Activated T-helper 1 cell treated with anti-CD3 and anti-CD28 coated beads, Interleukin-12 subunit alpha, Interleukin-12 subunit beta, Interleukin-2, Interleukin-4 antibody, amounts not matched to agents 30 ng/mL and 10 ng/mL and 1 ng/mL, durations not matched to agents 14 hours and 24 hours and 36 hours (primary cell): ENCODE data around the gene FGGY. TPM values are rescaled to one million over a fixed set of nuclear protein-coding genes. Genes with fewer than 3 reads are reported as not detected.
"Not testable (repeated sequence)": the region's sequence is repeated elsewhere in the genome, so short reads cannot be mapped to it uniquely, and the experiment has no call there.

Experiments
- DNase-seq: peaks from one replicate; pipeline ENCODE4 v3.0.0; 2021; ENCODE audit warnings: low spot score
- H3K27ac Mint-ChIP-seq: one replicate; pipeline ENCODE4 v1.8.0; 2021; ENCODE audit warnings: mild to moderate bottlenecking, mixed read lengths
- H3K27me3 Mint-ChIP-seq: one replicate; pipeline ENCODE4 v1.8.0; 2022; ENCODE audit warnings: mild to moderate bottlenecking, moderate library complexity, mixed read lengths; ENCODE audit not compliant: insufficient read depth
- H3K36me3 Mint-ChIP-seq: one replicate; pipeline ENCODE4 v1.8.0; 2021; ENCODE audit warnings: low read depth, mixed read lengths
- H3K4me1 Mint-ChIP-seq: one replicate; pipeline ENCODE4 v1.8.0; 2021; ENCODE audit warnings: low read depth, mixed read lengths
- H3K4me3 Mint-ChIP-seq: one replicate; pipeline ENCODE4 v1.8.0; 2021; ENCODE audit warnings: mild to moderate bottlenecking, moderate library complexity, mixed read lengths
- H3K9me3 Mint-ChIP-seq: one replicate; pipeline ENCODE4 v1.8.0; 2021; ENCODE audit warnings: mixed read lengths
- intact Hi-C: fragments of 100-400 bp; cut with micrococcal nuclease; formaldehyde crosslinking; loops from one replicate; pipeline ENCODE4 v1.15.1; 2024
- total RNA-seq: library from RNA; stranded (reverse); gene quantifications from 2 replicates; pipeline ENCODE4 v1.2.3, GENCODE V29; 2022

Gene FGGY
- total RNA-seq, 1 donor from 2014 or later = 7.1 TPM

DNA sequence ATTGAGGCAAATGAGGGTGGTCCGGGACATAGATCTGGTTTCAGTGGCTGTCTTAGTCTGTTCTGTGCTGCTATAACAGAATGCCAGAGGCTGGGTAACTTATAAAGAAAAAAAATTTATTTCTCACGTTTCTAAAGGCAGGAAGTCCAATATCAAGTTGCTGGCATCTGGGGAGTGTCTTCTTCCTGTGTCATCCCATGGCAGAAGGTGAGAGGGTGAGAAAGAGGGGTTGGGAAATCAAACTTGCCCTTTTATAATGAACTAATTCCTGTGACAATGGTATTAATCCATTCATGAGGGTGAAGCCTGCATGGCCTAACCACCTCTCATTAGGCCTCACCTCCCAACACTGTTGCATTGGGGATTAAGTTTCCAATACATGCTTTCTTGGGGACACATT is 3.7 kb upstream of the FGGY start:
- no peak for DNase-seq
- H3K27ac Mint-ChIP-seq = no peak overlapping the region
- H3K9me3 Mint-ChIP-seq = no peaks in the 10 kb centered on the region
- peaks cover 8% of the 10 kb centered on the region for H3K36me3 Mint-ChIP-seq
- H3K27me3 Mint-ChIP-seq = no peaks in the 10 kb centered on the region
- H3K4me3 Mint-ChIP-seq = no peak overlapping the region
- intact Hi-C loops = no loop called here
- H3K4me1 Mint-ChIP-seq = peaks cover 63% of the 10 kb centered on the region

DNA sequence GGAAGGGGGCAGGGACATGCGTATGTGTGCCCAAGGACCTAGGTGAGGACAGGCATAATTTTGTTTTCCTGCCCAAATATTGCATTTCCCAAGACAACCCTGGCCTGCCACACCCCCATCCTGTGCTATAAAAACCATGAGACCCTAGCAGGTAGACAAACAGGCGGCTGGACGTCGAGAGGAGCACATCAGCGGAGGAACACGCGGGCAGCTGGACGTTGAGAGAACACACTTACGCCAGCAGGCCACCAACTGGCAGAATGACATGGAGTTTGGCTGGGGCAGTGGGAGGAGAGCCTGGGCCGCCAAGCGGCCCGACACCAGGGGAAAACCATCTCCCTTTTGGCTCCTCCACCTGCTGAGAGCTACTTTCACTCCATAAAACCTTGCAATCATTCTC is 3.0 kb upstream of the FGGY start:
- Mint-ChIP-seq H3K27ac (no peak overlapping the region), H3K9me3 (no peaks in the 10 kb centered on the region), H3K36me3 (peaks cover 8% of the 10 kb centered on the region), H3K4me3 (no peak overlapping the region), H3K4me1 (peaks cover 64% of the 10 kb centered on the region), H3K27me3 (no peaks in the 10 kb centered on the region)
- DNase-seq = no peak
- intact Hi-C loops = no loop called here

DNA sequence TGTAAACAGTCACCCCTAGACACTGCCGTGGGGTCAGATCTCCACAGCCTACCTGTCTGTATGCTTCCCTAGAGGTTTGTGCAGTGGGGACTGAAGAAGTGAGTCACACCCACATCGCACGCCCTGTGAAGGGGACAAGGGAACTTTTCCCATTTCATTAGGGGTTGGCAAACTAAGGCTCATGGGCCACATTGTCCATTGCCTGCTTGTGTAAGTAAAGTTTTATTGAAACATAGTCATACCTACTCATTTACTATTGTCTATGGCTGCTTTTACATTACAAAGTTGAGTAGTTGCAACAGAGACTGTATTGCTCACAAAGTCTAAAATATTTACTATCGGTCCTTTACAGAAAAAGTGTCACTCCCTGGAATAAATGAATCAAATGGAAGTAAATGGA is 2.5 kb upstream of the FGGY start:
- DNase-seq = no peak
- Mint-ChIP-seq H3K27me3 (no peaks in the 10 kb centered on the region), H3K36me3 (peaks cover 10% of the 10 kb centered on the region), H3K27ac (no peak overlapping the region), H3K4me3 (no peak overlapping the region), H3K4me1 (peaks cover 64% of the 10 kb centered on the region), H3K9me3 (no peaks in the 10 kb centered on the region)
- intact Hi-C loops = no loop called here

DNA sequence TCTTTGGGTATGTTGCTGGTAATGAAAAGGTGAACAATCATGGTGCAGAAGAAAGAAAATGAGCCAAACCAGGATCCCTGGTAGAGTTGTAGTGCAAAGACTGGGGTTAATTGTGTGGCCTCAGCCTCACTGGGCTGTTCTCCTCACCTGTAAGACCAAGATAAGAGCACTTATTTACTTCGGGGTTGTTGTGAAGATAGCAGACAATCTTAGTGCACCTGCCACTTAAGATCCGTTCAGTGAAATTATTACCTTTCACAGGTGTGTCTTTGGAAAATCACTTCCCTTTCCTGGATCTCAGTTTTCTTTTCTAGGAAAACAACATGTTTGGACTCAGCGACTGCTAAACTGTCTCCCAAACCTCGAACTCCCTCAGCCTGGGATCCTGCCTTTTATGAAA is 1.3 kb upstream of the FGGY start:
- Mint-ChIP-seq H3K36me3 (peaks cover 8% of the 10 kb centered on the region), H3K9me3 (no peaks in the 10 kb centered on the region), H3K4me1 (peaks cover 58% of the 10 kb centered on the region), H3K27ac (peak overlapping the region; percentile 11), H3K4me3 (peak overlapping the region; percentile 73), H3K27me3 (no peaks in the 10 kb centered on the region)
- DNase-seq = no peak
- intact Hi-C loops = loop anchor here (1.0 to 5.0 kb wide), 13 partner anchors 38 to 748 kb away; partner anchors contain the start of gene OMA1

DNA sequence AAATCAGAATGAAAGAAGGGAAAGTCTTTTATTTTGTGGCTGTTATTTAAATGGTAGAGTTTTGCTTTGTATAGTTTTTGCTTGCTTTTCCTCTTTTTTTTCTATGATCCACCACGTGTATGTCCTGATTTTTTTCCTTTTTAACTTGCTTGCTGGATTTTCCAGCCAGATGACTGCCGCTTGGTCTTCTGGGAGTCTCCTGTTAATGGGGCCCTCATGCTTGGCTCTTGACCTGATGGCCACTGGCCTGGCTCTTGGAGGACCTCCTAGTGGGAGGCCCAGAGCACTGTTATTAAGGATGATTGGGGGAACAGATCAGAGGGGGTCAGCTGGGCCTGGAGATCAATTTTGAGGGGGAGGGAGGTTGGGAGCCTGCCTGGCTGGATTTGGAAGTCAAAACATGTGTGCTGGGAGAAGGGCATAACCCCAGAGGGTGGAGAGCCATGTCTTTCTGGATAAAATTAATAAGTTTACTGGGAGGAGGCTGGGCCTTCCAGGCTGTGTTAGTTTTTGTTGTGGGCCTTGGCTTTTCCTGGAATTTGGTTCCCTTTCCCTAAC is 1.2 kb downstream of the FGGY start:
- H3K27ac Mint-ChIP-seq = peak overlapping the region; percentile 62

DNA sequence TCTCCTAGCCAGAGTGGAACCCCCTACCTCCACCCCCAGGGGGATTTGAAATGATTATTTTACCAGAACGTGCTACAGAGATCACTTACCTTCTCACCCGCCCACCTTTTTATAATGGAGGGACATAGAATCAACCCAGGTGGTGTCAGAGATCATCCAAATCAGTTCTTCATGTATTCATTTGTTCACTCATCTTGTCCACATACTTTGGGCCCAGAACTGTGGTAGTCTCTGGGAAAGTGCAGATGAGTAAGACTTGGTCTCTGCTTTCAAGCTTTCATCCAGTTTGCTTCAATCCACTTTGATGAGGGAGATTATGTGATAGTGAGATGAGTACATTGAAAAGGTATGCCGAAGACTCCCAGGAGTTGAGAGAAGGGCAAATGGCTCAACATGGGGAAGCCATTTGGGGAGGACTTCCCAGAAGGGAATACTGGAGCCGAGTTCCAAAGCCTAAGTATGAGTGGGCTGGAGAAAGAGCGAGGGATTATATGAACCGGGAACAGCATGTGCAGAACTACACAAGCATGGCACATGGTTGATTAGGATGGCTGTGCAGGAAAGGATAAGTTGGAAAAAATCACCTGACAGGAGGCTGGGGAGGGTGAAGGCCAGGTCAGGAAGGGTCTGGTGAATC is 1.9 kb downstream of the FGGY start:
- no peak for DNase-seq
- intact Hi-C loops = loop anchor here (5.0 kb wide), 1 partner anchor 752 kb away; the partner anchor contains the start of gene OMA1
- H3K4me1 Mint-ChIP-seq = peaks cover 27% of the 10 kb centered on the region
- H3K27ac Mint-ChIP-seq = no peak overlapping the region
- peaks cover 15% of the 10 kb centered on the region for H3K36me3 Mint-ChIP-seq
- no peaks in the 10 kb centered on the region for H3K27me3 Mint-ChIP-seq
- peaks cover 11% of the 10 kb centered on the region for H3K9me3 Mint-ChIP-seq
- H3K4me3 Mint-ChIP-seq = no peak overlapping the region

More for the DNA sequence above, 1.2 kb downstream of the FGGY start:
- H3K4me1 Mint-ChIP-seq = peaks cover 33% of the 10 kb centered on the region
- DNase-seq = no peak
- H3K4me3 Mint-ChIP-seq = peak overlapping the region; percentile 91
- peaks cover 9% of the 10 kb centered on the region for H3K9me3 Mint-ChIP-seq
- peaks cover 14% of the 10 kb centered on the region for H3K36me3 Mint-ChIP-seq
- H3K27me3 Mint-ChIP-seq = no peaks in the 10 kb centered on the region
- intact Hi-C loops = loop anchor here (5.0 kb wide), 1 partner anchor 751 kb away; the partner anchor contains the start of gene OMA1

DNA sequence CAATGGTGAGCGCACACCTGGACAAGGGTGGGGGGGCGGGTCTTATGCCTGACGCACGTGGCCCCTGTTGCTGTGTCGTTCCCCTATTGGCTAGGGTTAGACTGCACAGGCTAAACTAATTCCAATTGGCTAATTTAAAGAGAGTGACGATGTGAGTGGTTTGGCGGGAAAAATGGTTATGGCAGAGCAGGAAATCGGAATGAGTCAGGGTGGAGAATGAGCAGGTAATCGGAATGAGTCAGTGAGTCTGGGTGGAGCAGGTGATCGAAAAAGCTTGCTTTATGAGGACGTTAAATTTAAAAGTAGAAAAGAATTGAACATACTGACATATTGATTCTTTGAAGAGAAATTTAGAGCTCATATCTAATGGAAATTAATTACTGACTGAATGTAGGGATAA is 2.8 kb downstream of the FGGY start:
- DNase-seq, H3K27ac Mint-ChIP-seq, H3K27me3 Mint-ChIP-seq, H3K4me3 Mint-ChIP-seq: not testable (repeated sequence)
- peaks cover 25% of the 10 kb centered on the region for H3K4me1 Mint-ChIP-seq
- intact Hi-C loops = loop anchor here (5.0 kb wide), 1 partner anchor 752 kb away; the partner anchor contains the start of gene OMA1
- H3K9me3 Mint-ChIP-seq = peaks cover 19% of the 10 kb centered on the region
- H3K36me3 Mint-ChIP-seq = peaks cover 18% of the 10 kb centered on the region

DNA sequence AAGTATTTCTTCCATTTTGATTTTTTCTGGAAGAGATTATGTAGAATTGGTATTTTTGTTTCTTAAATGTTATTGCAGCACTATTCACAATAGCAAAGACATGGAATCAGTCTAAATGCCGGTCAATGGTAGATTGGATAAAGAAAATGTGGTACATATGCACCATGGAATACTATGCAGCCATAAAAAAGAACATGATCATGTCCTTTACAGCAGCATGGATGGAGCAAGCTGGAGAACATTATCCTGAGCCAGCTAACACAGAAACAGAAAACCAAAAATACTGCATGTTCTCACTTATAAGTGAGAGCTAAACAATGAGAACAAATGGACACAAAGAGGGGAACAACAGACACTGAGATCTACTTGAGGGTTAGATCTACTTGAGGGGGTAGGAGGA is 5.4 kb downstream of the FGGY start:
- Mint-ChIP-seq H3K36me3 (peaks cover 28% of the 10 kb centered on the region), H3K27ac (no peak overlapping the region), H3K9me3 (peaks cover 42% of the 10 kb centered on the region), H3K4me3 (no peak overlapping the region), H3K27me3 (no peaks in the 10 kb centered on the region), H3K4me1 (peaks cover 10% of the 10 kb centered on the region)
- no peak for DNase-seq
- intact Hi-C loops = no loop called here

DNA sequence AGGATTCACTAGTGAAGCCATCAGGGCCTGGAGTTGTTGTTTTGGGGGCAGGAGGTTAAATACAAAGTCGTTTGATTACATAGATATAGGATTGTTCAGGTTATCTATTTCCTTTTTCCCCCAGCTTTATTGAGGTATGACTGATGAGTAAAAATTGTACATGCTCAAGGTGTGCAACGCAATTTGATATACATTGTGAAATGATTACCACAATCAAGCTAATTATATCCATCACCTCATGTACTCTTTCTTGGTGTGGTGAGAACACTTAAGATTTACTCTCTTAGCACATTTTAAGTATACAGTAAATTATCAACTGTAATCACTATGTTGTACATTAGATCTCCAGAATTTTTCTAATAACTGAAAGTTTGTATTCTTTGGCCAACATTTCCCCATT is 6.0 kb downstream of the FGGY start:
- H3K27ac Mint-ChIP-seq = no peak overlapping the region
- H3K36me3 Mint-ChIP-seq = peaks cover 27% of the 10 kb centered on the region
- peaks cover 42% of the 10 kb centered on the region for H3K9me3 Mint-ChIP-seq
- intact Hi-C loops = no loop called here
- no peak overlapping the region for H3K4me3 Mint-ChIP-seq
- no peaks in the 10 kb centered on the region for H3K27me3 Mint-ChIP-seq
- H3K4me1 Mint-ChIP-seq = peaks cover 4% of the 10 kb centered on the region
- no peak for DNase-seq

DNA sequence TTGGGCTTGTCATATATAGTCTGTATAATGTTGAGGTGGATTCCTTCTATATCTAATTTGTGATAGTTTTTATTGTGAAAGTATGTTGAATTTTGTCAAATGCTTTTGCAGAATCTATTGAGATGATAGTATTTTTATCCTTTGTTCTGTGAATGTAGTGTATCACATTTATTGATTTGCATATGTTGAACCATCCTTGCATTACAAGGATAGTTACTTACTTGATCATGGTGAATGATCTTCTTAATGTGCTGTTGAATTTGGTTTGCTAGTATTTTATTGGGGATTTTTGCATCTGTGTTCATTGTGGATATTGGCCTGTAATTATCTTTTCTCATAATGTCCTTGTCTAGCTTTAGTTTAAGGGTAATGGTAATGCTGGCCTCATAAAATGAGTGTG is 8.3 kb downstream of the FGGY start:
- DNase-seq = no peak
- Mint-ChIP-seq H3K36me3 (peaks cover 25% of the 10 kb centered on the region), H3K9me3 (peaks cover 42% of the 10 kb centered on the region), H3K4me1 (peaks cover 7% of the 10 kb centered on the region), H3K27me3 (no peaks in the 10 kb centered on the region), H3K4me3 (no peak overlapping the region), H3K27ac (no peak overlapping the region)
- intact Hi-C loops = no loop called here

DNA sequence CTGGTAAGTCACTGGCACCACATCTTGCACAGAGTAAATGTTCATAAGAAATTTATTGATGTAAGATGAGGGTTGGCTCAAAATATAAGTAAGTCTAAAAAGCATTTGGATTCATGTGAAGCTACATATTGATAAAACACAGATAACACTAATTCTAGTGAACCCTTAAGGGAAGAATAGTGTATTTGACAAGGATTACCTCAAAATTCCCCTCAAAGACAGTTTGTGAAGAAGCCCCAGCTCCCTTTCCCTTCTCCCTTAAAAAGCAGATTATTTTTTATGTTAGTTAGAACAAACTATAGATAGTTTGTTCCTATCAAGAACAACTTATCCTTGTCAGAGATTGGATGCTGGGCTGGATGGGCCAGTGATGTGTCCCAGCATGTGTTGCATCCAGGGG is 10.7 kb downstream of the FGGY start:
- Mint-ChIP-seq H3K9me3 (peaks cover 39% of the 10 kb centered on the region), H3K27ac (no peak overlapping the region), H3K4me3 (no peak overlapping the region), H3K4me1 (peaks cover 7% of the 10 kb centered on the region), H3K36me3 (peaks cover 20% of the 10 kb centered on the region), H3K27me3 (no peaks in the 10 kb centered on the region)
- intact Hi-C loops = no loop called here
- no peak for DNase-seq

DNA sequence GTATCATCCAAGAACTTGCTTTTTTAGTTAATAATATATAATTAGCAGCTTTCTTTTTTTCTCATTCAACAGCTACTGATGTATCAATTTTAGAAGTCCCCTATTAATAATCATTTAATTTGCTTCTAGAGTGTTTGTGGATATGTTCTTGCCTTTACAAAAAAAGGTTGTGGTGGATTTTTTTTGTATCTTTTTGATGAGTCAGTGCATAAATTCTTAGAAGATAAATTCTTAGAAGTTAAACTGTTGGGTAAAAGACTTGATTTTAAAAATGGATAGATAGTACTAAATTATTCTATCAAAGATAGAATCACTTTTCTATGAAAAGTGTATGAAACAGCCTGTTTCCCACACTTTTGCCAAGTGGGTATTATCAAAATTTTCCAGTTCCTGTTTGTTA is 11.9 kb downstream of the FGGY start:
- peaks cover 7% of the 10 kb centered on the region for H3K4me1 Mint-ChIP-seq
- H3K9me3 Mint-ChIP-seq = peaks cover 35% of the 10 kb centered on the region
- DNase-seq = no peak
- H3K4me3 Mint-ChIP-seq = no peak overlapping the region
- H3K27me3 Mint-ChIP-seq = no peaks in the 10 kb centered on the region
- H3K36me3 Mint-ChIP-seq = peaks cover 20% of the 10 kb centered on the region
- intact Hi-C loops = no loop called here
- no peak overlapping the region for H3K27ac Mint-ChIP-seq

DNA sequence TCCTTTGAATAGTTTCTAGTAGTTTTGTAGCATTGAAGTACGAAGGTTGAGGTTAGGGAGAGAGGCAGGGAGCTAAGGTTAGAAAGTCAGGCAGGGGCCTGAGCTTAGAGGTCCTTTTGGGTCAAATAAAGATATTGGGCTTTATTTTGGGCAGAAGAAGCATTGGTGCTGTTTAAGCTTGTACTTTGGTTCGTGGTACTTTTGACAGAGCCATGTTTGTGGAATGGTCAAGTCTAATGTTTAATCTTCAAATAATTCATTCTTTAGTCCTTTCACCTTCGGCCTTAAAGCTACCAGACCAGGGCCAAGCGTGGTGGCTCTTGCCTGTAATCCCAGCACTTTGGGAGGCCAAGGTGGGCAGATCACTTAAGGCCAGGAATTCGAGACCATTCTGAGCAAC is 12.5 kb downstream of the FGGY start:
- no peak overlapping the region for H3K4me3 Mint-ChIP-seq
- H3K4me1 Mint-ChIP-seq = peaks cover 7% of the 10 kb centered on the region
- no peak for DNase-seq
- peak overlapping the region; percentile 61 for H3K27ac Mint-ChIP-seq
- H3K27me3 Mint-ChIP-seq = no peaks in the 10 kb centered on the region
- H3K9me3 Mint-ChIP-seq = peaks cover 30% of the 10 kb centered on the region
- intact Hi-C loops = no loop called here
- H3K36me3 Mint-ChIP-seq = peaks cover 19% of the 10 kb centered on the region
